PC-3 (cell line): ENCODE results near the gene PASK. TPM values are rescaled to one million over a fixed set of nuclear protein-coding genes. Genes with fewer than 3 reads are reported as not detected.

Experiments
- ATAC-seq: fragments of 200-7000 bp; cut with Tn5 transposase; 2 replicates; pipeline ENCODE4 v1.9.1; 2020; ENCODE audit warnings: mild to moderate bottlenecking, moderate library complexity
- BruUV-seq: library from RNA; stranded (reverse); fragments of 400-500 nt; replicated peaks from 2 replicates; lab custom pipeline; 2021; lab: Mats Ljungman, UMichigan
- CTCF ChIA-PET: fragments of 300-600 bp; sonication (Branson Sonifier 250); formaldehyde crosslinking; loops from one replicate; lab custom pipeline; 2022; ENCODE audit warnings: antibody characterized with exemption; lab: Charles Lee
- POLR2A ChIA-PET: fragments of 300-600 bp; sonication (Branson Sonifier 250); formaldehyde crosslinking; loops from one replicate; lab custom pipeline; 2022; ENCODE audit warnings: antibody characterized with exemption; ENCODE audit not compliant: unreplicated experiment; lab: Charles Lee
- DNase-seq: peaks from one replicate; pipeline ENCODE4 v3.0.0-alpha.2; 2015
- H2AFZ ChIP-seq: fragments of 300-600 bp; sonication (generic); 2 replicates; pipeline ENCODE4 v1.6.0; 2016; ENCODE audit warnings: antibody characterized with exemption, low read length
- H3F3A ChIP-seq: fragments of 300-600 bp; sonication (generic); one replicate; pipeline ENCODE4 v1.6.0; 2017; ENCODE audit warnings: antibody characterized with exemption, low read length, control low read depth, mild to moderate bottlenecking; ENCODE audit not compliant: unreplicated experiment
- H3K27ac ChIP-seq: fragments of 300-600 bp; sonication (generic); 2 replicates; pipeline ENCODE4 v1.5.1; 2016; ENCODE audit warnings: mild to moderate bottlenecking, low read length
- H3K27me3 ChIP-seq: fragments of 300-600 bp; sonication (generic); 2 replicates; pipeline ENCODE4 v1.6.1; 2016; ENCODE audit warnings: low read length, mixed read lengths
- H3K36me3 ChIP-seq: fragments of 300-600 bp; sonication (generic); 2 replicates; pipeline ENCODE4 v1.6.1; 2016; ENCODE audit warnings: low read depth, mixed run types, low read length, mixed read lengths
- H3K4me1 ChIP-seq: fragments of 300-600 bp; sonication (generic); 2 replicates; pipeline ENCODE4 v1.5.1; 2016; ENCODE audit warnings: low read length; ENCODE audit not compliant: insufficient read depth
- H3K4me2 ChIP-seq: fragments of 300-600 bp; sonication (generic); 2 replicates; pipeline ENCODE4 v1.6.0; 2016; ENCODE audit warnings: low read length
- H3K4me3 ChIP-seq: fragments of 300-600 bp; sonication (generic); 2 replicates; pipeline ENCODE4 v1.5.1; 2016; ENCODE audit warnings: mild to moderate bottlenecking, low read length, mixed read lengths
- H3K79me2 ChIP-seq: fragments of 300-600 bp; sonication (generic); 2 replicates; pipeline ENCODE4 v1.6.1; 2017; ENCODE audit warnings: low read length, mixed read lengths
- H3K9ac ChIP-seq: fragments of 300-600 bp; sonication (generic); 2 replicates; pipeline ENCODE4 v1.6.0; 2016; ENCODE audit warnings: mild to moderate bottlenecking, low read length
- H3K9me2 ChIP-seq: fragments of 300-600 bp; sonication (generic); replicated peaks from 2 replicates; pipeline ENCODE4 v1.6.1; 2016; ENCODE audit warnings: mixed run types, low read length, mixed read lengths
- H3K9me3 ChIP-seq: fragments of 300-600 bp; sonication (generic); 2 replicates; pipeline ENCODE4 v1.6.1; 2016; ENCODE audit warnings: low read length, mixed read lengths
- H4K20me1 ChIP-seq: fragments of 300-600 bp; sonication (generic); 2 replicates; pipeline ENCODE4 v1.6.1; 2016; ENCODE audit warnings: low read length, mixed read lengths
- CTCF ChIP-seq: fragments of 300-600 bp; sonication (generic); conservative IDR thresholded peaks from 2 replicates; pipeline ENCODE4 v1.5.1; 2017; ENCODE audit warnings: antibody characterized with exemption, low read depth, mild to moderate bottlenecking, low read length
- EZH2 ChIP-seq: fragments of 300-600 bp; sonication (generic); IDR thresholded peaks from one replicate; pipeline ENCODE4 v1.6.1; 2017; ENCODE audit warnings: antibody characterized with exemption, mild to moderate bottlenecking, low read length; ENCODE audit not compliant: unreplicated experiment
- EZH2phosphoT487 ChIP-seq: fragments of 300-600 bp; sonication (generic); IDR thresholded peaks from 2 replicates; pipeline ENCODE4 v1.6.1; 2018; ENCODE audit warnings: mild to moderate bottlenecking, antibody characterized with exemption, low read length, borderline replicate concordance
- intact Hi-C: fragments of 100-400 bp; cut with micrococcal nuclease; formaldehyde crosslinking; loops from 2 replicates; pipeline ENCODE4 v1.9.0; 2023
- total RNA-seq: library from RNA; depleted of rRNA; stranded (reverse); fragments of >200 nt; gene quantifications from 2 replicates; pipeline ENCODE4 v1.2.3, GENCODE V29; 2014

PASK gene
- total RNA-seq, 1 experiment from 2014 or later = 4.1 TPM

- CTCF ChIA-PET = no interaction called here
- Histone ChIP-seq H3K9me2 (no peaks in the 10 kb centered on the region), H3K27ac (no peak overlapping the region), H3K4me1 (no peaks in the 10 kb centered on the region), H3K36me3 (no peaks in the 10 kb centered on the region), H3K4me3 (no peak overlapping the region), H4K20me1 (no peaks in the 10 kb centered on the region), H2AFZ (no peak overlapping the region), H3K4me2 (no peak overlapping the region), H3K9ac (no peak overlapping the region), H3K79me2 (peaks cover 13% of the 10 kb centered on the region), H3K27me3 (no peaks in the 10 kb centered on the region), H3K9me3 (no peaks in the 10 kb centered on the region), H3F3A (no peaks in the 10 kb centered on the region)
- ATAC-seq (no peak), DNase-seq (no peak)
- no TSS peak for BruUV-seq
- intact Hi-C loops = no loop called here
- POLR2A ChIA-PET = no interaction called here
- TF ChIP-seq EZH2phosphoT487 (no peak), EZH2 (no peak)
These were observed 50.0 kb downstream of the PASK start for GRCh38 chr2:241099246-241099645.

- no peaks in the 10 kb centered on the region for H3K4me1 ChIP-seq
- H3K9ac ChIP-seq = no peak overlapping the region
- H3K36me3 ChIP-seq = no peaks in the 10 kb centered on the region
- intact Hi-C loops = no loop called here
- H3K27ac ChIP-seq = no peak overlapping the region
- H3K79me2 ChIP-seq = peaks cover 13% of the 10 kb centered on the region
- H3K9me2 ChIP-seq = no peaks in the 10 kb centered on the region
- CTCF ChIA-PET = no interaction called here
- ATAC-seq (no peak), DNase-seq (no peak)
- H2AFZ ChIP-seq = no peak overlapping the region
- no peak overlapping the region for H3K4me2 ChIP-seq
- no peak for TF ChIP-seq CTCF
- no peak for TF ChIP-seq EZH2phosphoT487
- TF ChIP-seq EZH2 = no peak
- no peaks in the 10 kb centered on the region for H3K27me3 ChIP-seq
- H4K20me1 ChIP-seq = no peaks in the 10 kb centered on the region
- no peaks in the 10 kb centered on the region for H3F3A ChIP-seq
- POLR2A ChIA-PET = no interaction called here
- H3K9me3 ChIP-seq = no peaks in the 10 kb centered on the region
- H3K4me3 ChIP-seq = no peak overlapping the region
- BruUV-seq = no TSS peak
These were observed 52.3 kb downstream of the PASK start for GRCh38 chr2:241096979-241097378.

- H3K9ac ChIP-seq = no peak overlapping the region
- no peak overlapping the region for H2AFZ ChIP-seq
- no peaks in the 10 kb centered on the region for H3K9me3 ChIP-seq
- no peaks in the 10 kb centered on the region for H4K20me1 ChIP-seq
- ATAC-seq (no peak), DNase-seq (no peak)
- H3K4me1 ChIP-seq = no peaks in the 10 kb centered on the region
- no peaks in the 10 kb centered on the region for H3K36me3 ChIP-seq
- intact Hi-C loops = no loop called here
- no peak overlapping the region for H3K27ac ChIP-seq
- ChIA-PET CTCF (no interaction called here), POLR2A (no interaction called here)
- BruUV-seq = no TSS peak
- H3K9me2 ChIP-seq = no peaks in the 10 kb centered on the region
- no peaks in the 10 kb centered on the region for H3F3A ChIP-seq
- H3K79me2 ChIP-seq = peaks cover 3% of the 10 kb centered on the region
- no peak overlapping the region for H3K4me3 ChIP-seq
- no peak for TF ChIP-seq CTCF
- H3K27me3 ChIP-seq = no peaks in the 10 kb centered on the region
- H3K4me2 ChIP-seq = no peak overlapping the region
These were observed 53.5 kb downstream of the PASK start for GRCh38 chr2:241095594-241096290.
